Hippocampal formation (tissue), 2 donors: ENCODE data around the gene WDR7.

Source experiments
- DNase-seq, 2 donors: peaks; one replicate each; lab custom pipeline; 2025; lab: John Stamatoyannopoulos, UW

Gene WDR7

DNA sequence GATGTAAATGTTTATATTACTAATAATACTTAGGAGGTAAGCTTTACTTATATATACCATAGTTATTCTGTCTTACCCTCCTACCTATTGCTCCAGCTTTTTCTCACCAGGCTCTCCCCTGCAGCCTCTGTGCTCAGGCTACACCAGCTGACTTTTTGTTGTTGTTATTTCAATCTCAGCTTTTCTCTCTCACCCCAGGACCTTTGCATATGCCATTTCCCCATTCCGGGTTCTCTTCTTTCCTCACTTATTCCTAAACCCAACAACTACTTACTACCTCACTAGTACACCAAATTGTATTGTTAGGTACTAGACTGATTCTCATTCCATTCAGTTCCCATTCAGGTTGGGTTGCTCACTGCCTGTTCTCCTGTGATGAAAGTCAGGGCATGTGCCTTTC lies 339.5 kb downstream of the WDR7 start:
- no peak for DNase-seq

- DNase-seq, result no peak
These were observed 341.6 kb downstream of the WDR7 start for GRCh38 chr18:56992777-56993176.

DNA sequence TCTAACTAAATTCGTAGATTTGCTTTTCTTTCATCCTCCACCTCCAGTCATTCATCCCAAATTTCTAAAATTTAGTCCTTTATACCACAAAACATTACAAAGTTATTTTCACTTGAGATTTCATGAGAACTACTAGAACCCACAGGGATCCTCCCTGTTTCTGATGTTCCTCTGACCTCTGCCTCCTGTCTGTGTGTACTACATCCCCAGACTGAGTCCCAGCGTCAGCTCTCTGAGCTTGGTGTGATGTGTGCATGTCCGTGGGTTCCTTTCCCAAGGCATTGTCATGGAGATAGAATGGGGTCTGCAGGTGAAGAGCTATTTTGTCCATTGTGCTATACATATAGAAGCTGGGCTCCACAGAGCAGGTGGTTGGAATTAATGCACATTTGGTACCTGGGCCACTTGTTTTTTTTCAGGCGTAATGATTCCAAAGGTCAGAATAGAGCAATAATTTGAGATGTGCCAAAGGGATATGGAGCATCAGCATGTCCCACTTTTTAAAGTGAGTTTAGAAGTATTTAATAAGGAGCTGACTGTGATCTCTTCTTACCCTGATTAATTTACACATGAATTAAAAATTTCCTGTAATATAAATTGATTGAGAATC lies 344.5 kb downstream of the WDR7 start:
- DNase-seq, result no peak

GRCh38 chr18:56997200-56997599 lies 346.0 kb downstream of the WDR7 start:
- no peak for DNase-seq

DNA sequence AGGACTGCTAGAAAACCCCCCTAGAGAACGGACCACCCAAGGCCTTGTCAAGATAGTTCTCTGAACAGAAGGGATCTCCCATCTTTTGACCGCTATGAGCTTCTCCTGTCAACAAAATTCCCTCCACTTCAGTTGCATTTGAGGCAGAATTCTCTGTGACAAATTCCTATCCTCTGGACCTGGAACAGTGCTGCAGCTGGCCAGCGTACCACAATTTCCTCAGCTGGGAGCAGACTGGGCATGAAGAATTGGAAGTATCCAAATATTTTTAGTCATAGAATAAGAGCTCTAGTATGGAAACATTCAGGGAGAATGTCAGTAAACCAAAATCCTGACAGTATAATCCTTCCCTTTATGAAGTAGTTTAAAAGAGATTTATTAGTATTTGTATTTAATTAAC lies 348.7 kb downstream of the WDR7 start:
- no peak for DNase-seq

GRCh38 chr18:57002627-57003026 lies 351.5 kb downstream of the WDR7 start:
- no peak for DNase-seq

DNA sequence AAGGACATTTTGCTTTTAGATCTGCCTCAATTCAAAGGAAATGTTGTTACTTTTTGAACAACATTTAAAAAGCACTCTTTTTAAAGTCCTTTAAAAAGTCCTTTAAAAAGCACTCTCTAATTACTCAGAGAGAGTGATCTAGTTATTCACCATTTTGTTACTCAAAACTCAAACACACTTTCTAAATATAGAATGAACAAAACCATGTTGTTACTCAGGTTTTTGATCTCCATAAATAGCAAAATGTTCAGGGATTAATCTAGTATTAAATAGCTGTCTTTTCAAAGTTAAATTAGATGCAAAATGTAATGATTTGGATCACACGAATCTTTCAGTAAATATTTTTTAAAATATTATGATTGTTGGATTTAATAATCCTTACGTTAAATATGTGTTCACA lies 352.2 kb downstream of the WDR7 start:
- no peak for DNase-seq

GRCh38 chr18:57004366-57005121 lies 353.4 kb downstream of the WDR7 start:
- no peak for DNase-seq

DNA sequence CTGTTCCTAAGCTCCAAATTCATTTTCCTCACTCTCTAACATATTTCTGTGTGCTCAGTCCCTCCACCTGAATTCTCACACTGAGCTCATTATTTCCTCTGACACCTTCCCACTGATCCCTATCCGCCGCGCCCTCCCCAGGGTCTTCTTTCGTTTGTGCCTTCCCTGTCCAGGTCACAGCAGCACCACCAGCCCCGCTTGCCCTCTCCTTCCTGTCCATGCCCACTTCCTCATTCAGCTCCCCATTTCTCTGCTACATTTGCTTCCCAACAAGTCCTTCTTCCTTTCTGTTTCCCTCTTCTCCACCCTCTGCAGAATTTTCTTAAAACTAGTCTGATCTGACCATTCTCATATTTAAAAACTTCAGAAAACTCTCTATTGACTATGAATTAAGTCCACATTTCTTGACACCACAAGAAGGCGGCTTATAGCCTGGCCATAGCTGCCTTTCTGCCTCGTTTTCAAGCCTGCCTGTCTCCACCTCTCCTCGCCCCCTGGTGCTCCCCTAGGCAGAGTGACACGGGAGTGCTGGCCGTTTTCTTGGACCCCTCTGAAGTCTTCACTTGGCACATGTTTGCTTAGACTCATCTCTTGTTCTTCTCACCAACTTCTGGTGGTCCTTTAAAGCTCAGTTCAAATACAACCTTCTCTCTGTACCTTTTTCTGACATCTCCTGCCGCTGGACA lies 357.0 kb downstream of the WDR7 start:
- no peak for DNase-seq

- no peak for DNase-seq
These were observed 358.7 kb downstream of the WDR7 start for GRCh38 chr18:57009844-57010243.

DNA sequence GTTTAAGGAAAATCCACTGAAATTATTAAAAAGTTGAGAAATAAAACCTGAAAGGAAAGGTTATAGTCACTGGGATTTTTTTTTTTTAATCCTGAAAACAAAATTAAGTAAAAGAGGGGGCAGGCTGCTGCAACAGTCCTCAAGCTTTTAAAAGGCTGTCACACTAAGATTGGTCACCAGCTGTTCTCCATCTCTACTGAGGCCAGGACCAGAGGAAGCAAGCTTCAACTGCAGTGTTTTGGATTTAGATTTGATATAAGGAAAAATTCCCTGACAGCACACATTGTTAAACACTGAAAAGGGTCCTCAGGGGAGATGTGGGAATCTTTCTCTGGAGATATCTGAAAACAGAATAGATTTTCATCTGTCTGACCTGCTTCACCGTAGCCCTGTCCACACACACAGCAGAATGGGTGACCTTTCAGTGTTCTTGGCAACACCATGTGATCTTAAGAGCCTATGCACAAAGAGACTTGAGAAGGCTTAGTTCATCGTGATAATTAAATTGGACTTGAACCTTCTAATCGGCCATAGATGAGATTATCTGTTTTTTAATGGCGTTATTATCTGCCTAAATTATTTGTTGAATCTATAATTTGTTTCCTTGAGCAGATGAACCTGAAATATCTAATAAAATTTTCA lies 363.7 kb downstream of the WDR7 start:
- no peak for DNase-seq

DNA sequence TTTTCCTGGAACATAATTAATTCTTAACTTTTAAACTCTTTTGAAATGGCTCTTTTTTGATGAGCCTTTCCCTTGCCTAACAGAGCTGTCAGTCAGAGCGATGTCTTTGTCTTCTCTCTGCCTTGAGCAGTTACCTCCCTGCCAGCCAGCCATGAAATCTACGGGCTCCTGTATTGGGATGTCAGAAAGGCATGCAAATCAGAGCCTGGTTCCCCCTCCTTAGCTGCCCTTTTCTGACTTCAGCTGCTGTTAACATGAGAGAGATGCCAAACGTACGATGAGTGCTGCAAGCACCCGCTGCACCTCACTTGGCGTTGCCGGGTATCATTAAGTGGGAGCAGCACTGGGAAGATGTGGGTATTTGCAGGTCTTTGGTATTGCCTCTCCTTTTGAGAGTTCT lies 364.3 kb downstream of the WDR7 start:
- DNase-seq, result no peak

DNA sequence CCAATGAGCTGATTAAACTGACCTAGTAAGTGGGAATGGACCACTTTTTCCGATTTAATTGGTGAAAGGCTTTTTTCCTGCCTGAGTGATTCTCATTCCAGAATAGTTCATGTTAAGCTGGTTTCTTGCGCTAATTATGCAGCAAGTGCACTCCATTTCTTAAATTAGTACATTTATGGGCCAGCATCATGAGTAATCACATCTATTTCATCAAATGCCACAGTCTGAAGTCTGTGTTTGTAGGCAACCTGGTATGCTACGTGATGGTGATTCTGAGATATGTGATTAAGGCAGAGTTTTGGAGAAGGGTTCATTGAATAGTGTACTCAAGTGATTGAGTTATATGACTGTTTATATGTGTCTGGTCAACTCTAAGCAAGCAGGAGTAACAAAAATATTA lies 367.7 kb downstream of the WDR7 start:
- no peak for DNase-seq

- DNase-seq, result no peak
These were observed 371.6 kb downstream of the WDR7 start for GRCh38 chr18:57022716-57023115.

DNA sequence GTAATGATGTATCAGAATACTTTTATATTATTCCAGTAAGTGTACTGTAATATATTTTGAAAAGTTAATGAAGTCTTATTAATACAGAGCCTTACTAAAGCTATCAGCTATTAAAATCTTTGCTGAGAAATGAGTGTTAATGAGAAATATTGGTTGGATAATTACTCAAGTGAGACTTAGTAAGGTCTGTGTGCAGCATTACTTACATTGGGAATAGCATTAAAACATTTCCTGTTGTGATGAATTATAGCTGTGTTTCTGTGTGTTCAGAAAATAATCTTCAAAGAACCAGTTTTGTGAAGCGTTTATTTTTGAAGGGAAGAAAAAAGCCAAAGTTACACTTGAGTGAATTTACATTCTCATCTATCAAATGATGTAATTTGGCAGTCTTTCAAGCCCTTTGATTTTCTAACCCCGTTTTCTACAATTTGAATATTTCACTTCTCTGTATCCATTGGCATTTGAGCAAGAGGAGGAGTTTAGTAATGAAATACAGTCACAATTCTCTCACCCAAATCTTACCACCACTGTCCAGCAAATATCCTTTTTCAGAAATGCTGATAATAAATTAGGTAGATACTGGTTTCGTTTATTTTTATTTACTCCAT lies 372.2 kb downstream of the WDR7 start:
- no peak for DNase-seq

DNA sequence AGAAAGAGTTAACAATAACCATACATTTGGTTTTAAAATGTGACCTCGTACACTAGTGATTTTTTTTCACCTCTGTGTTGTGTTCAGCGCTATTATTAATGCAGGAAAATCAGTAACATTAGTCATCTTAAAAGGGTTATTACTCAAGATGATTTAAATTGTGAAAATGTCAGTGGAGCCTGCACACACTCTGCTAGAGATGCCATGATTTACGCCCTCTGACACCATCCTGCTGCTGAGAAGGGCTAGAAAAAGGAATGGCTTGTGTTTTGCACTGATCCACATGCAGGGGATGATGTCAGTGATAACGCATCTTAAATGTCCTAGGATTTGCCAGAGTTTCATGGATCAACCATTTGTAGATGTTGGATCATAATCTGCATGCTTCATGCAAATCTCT lies 374.4 kb downstream of the WDR7 start:
- DNase-seq, result no peak

- no peak for DNase-seq
These were observed 375.2 kb downstream of the WDR7 start for GRCh38 chr18:57026316-57026715.

- DNase-seq, result no peak
These were observed 376.1 kb downstream of the WDR7 start for GRCh38 chr18:57027190-57027708.

DNA sequence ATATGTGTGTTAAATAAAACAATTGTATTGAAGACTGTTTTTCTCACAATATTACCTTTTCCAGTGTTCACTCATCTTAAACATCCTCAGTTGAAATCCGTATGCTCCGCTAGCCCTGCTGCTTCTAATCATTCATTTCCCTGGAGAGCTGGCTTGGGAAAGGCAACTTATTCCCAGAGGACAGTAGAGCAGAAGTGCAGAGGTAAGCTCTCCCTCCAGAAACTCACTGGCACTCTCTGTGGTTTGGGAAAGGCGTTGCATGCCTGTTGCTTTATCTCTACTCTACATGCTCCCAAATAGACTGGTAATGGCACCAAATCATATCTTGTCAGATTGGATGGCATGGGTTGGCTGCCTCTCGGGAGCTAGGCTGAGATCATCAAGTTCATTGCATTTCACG lies 378.6 kb downstream of the WDR7 start:
- no peak for DNase-seq

DNA sequence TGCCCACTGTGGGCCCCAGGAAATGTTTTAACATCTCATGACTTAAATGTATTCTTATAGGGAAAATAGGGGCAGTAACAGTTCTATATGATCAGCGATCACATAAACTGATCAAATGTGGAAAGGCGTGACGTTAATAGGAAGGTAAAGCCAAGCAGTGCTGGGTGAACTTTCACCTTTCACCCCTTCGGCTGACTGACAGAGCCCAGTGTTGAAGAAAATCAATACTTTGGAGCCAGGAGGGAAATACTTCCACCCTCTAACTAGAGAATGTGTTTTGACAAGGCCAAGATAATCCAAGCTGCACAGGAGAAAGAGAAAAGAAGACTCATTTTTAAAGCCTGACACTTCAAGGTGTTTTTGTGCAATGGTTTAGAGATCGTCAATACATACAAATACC lies 379.3 kb downstream of the WDR7 start:
- DNase-seq, result no peak

GRCh38 chr18:57035590-57035989 lies 384.4 kb downstream of the WDR7 start:
- no peak for DNase-seq

DNA sequence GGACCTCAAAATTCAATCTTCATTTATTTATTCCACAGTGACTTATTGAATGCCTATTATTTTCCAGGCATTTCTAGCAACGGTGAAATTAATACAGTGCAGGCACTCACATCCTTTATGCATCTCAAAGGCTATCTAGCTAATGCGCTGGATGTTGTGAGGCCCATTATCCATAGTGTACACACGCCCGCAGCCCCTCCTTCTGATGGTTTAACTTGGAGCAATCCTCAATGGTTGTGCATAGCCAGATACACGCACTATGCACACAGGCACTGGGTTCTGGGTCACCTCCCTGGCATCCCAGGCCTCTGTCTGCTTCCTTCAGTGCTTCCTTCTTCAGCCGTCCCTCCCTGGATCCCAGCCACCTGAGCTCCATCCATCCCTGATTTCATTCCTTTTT lies 387.2 kb downstream of the WDR7 start:
- no peak for DNase-seq
